C4-2B (cell line): ENCODE results near the gene INPP5D.
"Not testable (repeated sequence)": the region's sequence is repeated elsewhere in the genome, so short reads cannot be mapped to it uniquely, and the experiment has no call there.

Source experiments
- H3K27ac ChIP-seq: fragments of 450-650 bp; 2 replicates; pipeline ENCODE4 v1.5.1; 2017
- ZFX ChIP-seq: fragments of 450-650 bp; IDR thresholded peaks from 2 replicates; pipeline ENCODE4 v1.6.1; 2017
- TF ChIP-seq, protein P1 (sequence below): fragments of 450-650 bp; conservative IDR thresholded peaks from 2 replicates; pipeline ENCODE4 v1.5.1; 2017; ENCODE audit warnings: mild to moderate bottlenecking

The INPP5D gene

DNA sequence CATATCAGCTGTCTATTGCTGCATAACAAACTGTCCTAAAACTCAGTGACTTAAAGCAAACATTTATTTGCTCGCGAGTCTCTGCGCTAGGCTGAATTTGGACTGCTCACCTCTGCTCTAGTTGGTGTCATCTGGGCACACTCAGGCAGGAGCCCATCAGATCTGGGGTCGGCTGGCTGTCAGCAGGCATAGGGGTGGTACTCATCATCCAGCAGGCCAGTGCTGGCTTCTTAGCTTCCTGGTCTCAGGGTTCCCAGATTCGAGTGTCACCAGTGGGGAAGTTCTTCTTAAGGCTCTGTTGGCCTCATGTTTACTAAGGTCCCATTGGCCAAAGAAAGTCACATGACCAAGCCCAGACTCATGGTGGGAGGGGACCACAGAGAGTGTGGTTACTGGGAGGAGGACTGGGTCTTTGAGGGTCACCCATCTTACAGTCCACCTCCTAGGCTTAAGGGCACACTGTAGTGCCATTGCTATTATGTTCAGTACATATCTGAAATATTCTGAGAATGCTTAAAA, 119.8 kb downstream of the INPP5D start:
- H3K27ac ChIP-seq: no peak overlapping the region
- no peak for TF ChIP-seq ZFX
- TF ChIP-seq, protein P1, sequence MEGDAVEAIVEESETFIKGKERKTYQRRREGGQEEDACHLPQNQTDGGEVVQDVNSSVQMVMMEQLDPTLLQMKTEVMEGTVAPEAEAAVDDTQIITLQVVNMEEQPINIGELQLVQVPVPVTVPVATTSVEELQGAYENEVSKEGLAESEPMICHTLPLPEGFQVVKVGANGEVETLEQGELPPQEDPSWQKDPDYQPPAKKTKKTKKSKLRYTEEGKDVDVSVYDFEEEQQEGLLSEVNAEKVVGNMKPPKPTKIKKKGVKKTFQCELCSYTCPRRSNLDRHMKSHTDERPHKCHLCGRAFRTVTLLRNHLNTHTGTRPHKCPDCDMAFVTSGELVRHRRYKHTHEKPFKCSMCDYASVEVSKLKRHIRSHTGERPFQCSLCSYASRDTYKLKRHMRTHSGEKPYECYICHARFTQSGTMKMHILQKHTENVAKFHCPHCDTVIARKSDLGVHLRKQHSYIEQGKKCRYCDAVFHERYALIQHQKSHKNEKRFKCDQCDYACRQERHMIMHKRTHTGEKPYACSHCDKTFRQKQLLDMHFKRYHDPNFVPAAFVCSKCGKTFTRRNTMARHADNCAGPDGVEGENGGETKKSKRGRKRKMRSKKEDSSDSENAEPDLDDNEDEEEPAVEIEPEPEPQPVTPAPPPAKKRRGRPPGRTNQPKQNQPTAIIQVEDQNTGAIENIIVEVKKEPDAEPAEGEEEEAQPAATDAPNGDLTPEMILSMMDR: no peak

DNA sequence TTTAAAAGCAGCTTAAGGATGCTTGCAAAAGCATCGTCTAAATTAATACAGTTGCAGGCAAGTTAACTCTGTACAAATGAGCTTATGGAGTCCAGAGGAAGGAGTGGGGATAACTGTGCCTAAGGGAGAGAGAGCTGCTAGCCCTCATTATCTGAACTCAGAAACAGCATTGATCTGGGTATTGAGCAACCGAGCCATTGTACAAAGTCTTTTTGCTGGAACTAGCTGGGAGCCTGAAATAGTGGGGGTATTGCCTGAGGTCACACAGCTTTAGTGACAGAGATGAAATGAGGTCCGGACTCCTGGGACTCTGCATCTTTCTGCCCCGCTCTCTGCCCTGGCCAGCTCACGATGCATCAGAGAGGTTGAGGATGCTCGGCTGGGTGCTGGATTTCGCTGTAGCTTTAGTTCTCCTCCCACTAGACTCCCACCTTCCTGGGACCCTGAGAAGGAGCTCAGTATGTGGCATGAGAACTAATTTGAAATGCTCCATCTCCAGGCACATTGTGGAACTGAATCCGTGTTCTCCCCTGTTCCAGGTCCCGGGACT, 123.8 kb downstream of the INPP5D start:
- H3K27ac ChIP-seq: no peak overlapping the region
- no peak for TF ChIP-seq ZFX
- TF ChIP-seq, protein P1: no peak

DNA sequence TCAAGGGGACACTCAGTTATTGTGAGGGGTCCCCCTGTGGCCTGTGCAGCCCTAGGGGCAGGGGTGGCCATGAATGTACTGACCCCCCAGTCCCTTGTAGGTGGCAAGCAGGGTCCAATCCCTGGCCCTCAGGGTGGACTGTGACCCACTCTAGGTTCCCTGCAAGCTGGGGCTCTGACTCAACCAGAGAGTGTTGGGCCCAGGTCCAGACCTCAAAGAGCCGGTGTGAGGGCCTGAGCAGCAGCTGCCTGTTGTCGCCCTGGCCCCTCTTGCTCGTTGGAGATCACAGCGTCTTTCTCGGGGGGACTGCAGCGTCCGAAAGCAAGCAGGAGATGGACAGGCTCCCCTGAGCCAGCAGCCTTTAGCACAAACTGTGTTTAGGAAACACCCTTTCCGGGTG, 124.5 kb downstream of the INPP5D start:
- TF ChIP-seq, protein P1: no peak
- TF ChIP-seq ZFX: no peak
- H3K27ac ChIP-seq: no peak overlapping the region

DNA sequence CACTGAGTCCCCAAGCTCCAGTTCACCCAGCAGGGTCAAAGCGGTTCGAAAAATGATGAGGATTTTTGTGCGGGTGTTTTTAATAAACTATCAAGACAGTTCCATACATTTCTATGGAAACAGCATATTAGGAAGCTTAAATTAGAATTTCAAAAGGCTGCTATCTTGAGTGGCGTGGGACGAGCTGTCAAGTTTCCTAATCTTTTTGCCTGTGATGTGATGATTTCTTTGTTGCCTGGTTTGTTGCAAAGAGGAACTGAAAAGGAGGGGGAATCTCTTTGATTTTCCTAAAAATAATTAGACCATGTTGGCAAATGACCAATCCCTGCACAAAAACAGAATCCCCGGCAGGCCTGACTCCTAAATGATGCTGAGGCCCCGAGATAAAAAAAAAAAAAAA, 125.2 kb downstream of the INPP5D start:
- no peak overlapping the region for H3K27ac ChIP-seq
- no peak for TF ChIP-seq ZFX
- TF ChIP-seq, protein P1: no peak

DNA sequence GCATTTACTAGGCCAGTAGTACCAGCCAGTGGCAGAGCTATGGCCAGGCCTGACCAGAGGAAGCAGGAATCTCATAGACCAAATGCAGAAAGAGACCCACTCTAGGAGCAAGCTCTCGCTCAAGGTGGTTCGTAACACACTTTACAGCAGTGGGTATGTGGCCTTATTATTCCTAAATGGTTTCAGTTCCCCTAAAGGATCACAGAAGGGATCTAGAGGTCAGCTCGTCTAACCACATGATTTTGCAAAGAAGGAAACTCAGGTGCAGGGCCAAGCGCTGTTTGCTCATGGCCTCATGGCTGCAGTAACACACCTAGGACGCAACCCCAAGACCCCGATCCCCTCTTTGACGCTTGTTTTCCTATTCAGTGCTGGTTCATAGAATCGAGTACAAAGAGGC, 125.8 kb downstream of the INPP5D start:
- TF ChIP-seq, protein P1: no peak
- no peak for TF ChIP-seq ZFX
- H3K27ac ChIP-seq: no peak overlapping the region

DNA sequence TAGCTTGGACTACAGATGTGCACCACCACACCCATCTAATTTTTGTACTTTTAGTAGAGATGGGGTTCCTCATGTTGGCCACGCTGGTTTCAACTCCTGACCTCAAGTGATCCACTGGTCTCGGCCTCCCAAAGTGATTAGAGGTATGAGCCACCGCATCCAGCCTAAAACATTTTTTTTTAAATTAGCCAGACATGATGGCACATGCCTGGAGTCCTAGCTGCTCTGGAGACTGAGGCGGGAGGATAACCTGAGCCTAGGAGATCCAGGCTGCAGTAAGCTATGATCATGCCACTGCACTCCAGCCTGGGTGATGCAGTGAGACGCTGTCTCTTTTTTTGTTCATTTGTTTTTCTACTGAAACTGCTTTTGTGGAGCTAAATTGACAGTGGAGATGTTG, 126.7 kb downstream of the INPP5D start:
- H3K27ac ChIP-seq: no peak overlapping the region
- no peak for TF ChIP-seq ZFX
- TF ChIP-seq, protein P1: no peak

DNA sequence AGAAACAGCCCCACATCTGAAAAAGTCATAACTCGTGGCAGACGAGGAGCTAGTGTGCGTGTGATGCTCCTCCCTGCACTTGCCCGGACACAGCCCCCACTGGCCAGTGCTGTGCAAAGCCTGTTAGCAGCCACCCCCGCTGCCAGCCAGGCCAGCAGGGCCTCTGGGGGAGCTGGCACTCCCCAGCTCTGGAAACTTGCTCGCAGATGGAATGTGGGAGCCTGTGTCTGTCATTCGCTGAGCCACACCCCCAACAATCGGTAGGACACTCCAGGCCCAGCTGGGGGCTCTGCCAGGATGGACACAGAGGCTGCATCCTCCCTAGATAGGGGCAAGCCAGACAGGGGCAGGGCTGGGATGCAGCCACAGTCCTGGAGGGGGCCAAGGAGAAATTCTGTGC, 128.9 kb downstream of the INPP5D start:
- no peak for TF ChIP-seq ZFX
- TF ChIP-seq, protein P1: no peak
- H3K27ac ChIP-seq: no peak overlapping the region

DNA sequence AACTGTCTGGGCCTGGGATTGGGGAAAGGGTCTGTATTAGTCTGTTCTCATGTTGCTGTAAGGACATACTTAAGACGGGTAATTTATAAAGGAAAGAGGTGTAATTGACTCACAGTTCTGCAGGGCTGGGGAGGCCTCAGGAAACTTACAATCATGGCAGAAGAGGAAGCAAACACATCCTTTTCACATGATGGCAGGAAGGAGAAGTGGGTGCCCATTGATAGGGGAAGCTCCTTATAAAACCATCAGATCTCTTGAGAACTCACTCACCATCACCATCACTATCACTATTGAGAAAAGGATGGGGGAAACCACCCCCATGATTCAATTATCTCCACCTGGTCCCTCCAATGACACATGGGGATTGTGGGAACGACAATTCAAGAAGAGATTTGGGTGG, 130.9 kb downstream of the INPP5D start:
- H3K27ac ChIP-seq: not testable (repeated sequence)
